Measurements from ENCODE around the gene DNAL1.

GRCh38 chr14:73710737-73711136 is 66.0 kb downstream of the DNAL1 start:
- no peak for TF ChIP-seq POLR2A (IDR thresholded peaks at IDR 0.05; ENCODE audit: low read depth, low read length)
- no peak for TF ChIP-seq PAX5 (IDR thresholded peaks at IDR 0.05; ENCODE audit: insufficient read depth, low read length, severe bottlenecking)

Measured in GM12891 (cell line).